Stimulated activated CD8-positive, alpha-beta memory T cell treated with anti-CD3 and anti-CD28 coated beads, Interleukin-2, amount 100 ng/mL, for 1 hour (primary cell): Measurements from ENCODE around the gene CHRM5.
A peak's percentile ranks its signal among the peaks of the same experiment; 100 is the strongest.
"Not testable (repeated sequence)": the region's sequence is repeated elsewhere in the genome, so short reads cannot be mapped to it uniquely, and the experiment has no call there.

ENCODE experiments used
- DNase-seq, 2 donors: peaks; one replicate each; pipeline ENCODE4 v3.0.0-alpha.2; 2020; ENCODE audit warnings: low read depth in 2 of 2

Gene CHRM5

DNA sequence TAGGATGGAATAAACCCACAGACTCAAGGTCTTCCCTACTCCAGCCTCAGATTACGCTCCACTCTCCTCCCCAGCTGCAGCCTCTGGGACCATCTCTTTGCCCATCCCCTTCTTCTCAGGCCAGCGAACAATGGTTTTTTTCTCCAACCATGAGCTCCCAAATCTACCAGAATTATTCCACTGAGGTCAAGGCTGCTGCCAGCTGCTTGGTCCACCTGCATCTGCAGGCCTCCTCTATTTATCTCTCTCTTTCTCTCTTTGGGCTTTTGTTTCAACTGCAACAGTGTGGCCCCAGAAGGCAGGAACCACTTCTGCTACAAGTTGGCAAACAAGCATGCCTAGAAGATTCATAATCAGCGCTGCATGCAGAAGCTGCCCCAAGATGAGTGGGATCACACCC is 19.1 kb downstream of the CHRM5 start:
- DNase-seq: no peak

DNA sequence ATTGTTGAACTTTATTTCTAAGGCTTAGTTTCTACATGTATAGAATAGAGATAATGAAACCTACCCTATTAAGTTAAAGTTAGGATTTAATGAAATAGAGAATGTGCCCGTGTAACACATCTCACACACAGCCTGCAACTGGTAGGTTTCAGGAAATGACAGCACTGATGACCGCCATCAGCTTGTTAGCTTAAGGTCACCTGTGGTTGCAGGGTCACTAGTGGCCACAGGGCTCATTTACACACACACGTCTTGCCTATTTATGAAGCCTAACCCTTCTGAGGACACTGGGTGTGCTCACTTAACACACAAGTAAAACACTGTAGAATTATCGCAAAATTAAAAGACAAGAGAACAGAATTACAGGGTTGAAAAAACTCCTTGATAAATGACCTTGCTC is 20.1 kb downstream of the CHRM5 start:
- no peak for DNase-seq

- no peak for DNase-seq
Observed at GRCh38 chr15:33994005-33994615, 25.8 kb downstream of the CHRM5 start.

DNA sequence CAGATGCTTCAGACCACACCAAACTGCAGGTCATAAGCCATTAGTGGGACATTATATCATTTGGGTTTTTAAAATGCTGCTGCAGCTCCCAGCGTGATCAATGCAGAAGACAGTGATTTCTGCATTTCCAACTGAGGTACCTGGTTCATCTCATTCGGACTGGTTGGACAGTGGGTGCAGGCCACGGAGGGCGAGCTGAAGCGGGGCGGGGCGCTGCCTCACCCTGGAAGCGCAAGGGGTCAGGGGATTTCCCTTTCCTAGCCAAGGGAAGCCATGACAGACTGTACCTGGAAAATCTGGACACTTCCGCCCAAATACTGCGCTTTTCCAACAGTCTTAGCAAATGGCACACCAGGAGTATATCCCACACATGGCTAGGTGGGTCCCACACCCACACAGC is 27.4 kb downstream of the CHRM5 start:
- not testable (repeated sequence) for DNase-seq

DNA sequence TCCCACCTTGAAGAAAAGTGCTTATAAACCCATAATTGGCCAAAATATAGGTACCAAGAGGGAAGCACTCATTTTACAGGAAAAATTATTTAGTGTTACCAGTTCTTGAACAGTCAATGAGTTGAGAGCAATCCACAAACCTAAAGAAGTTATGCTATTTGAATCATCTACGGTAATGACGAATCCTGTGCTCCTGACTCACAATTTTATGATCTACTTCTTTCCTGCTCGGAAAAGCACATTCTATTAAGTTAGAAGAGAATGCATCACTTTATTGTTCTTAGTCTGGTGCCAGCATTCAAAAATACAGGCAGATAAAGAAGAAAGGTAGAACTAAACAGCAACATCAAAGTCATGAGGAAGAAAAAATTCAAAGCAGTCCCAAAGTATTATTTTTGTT is 33.2 kb downstream of the CHRM5 start:
- DNase-seq: no peak

- DNase-seq: no peak
Observed at GRCh38 chr15:34006381-34006780, 38.1 kb downstream of the CHRM5 start.

DNA sequence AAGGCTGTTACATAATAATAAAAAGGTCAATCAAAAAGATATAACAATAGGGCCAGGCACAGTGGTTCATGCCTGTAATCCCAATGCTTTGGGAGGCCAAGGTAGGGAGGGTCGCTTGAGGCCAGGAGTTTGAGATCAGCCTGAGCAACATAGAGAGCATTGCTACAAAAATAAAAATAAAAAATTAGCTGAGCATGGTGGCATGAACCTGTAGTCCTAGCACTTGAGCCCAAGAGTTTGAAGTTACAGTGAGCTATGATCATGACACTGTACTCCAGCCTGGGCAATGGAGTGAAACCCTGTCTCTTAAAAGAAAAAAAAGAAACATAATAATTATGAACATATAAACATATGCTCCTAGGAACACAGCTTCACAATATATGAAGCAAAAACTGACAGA is 41.4 kb downstream of the CHRM5 start:
- no peak for DNase-seq

DNA sequence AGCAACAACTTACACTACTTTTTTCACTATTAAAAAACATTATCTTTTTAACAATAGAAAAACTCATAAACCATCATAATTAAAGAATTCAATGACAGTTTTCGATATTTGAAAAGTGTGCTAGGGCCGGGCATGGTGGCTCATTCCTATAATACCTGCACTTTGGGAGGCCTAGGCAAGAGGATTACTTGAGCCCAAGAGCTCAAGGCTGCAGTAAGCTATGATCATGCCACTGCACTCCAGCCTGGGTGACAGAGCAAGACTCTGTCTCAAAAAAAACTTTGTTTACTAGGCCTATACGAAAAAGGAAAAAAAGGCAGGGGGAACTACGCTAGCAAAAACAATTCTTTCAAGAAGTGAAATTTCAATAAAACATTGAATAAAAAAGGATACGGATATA is 42.6 kb downstream of the CHRM5 start:
- DNase-seq: no peak

DNA sequence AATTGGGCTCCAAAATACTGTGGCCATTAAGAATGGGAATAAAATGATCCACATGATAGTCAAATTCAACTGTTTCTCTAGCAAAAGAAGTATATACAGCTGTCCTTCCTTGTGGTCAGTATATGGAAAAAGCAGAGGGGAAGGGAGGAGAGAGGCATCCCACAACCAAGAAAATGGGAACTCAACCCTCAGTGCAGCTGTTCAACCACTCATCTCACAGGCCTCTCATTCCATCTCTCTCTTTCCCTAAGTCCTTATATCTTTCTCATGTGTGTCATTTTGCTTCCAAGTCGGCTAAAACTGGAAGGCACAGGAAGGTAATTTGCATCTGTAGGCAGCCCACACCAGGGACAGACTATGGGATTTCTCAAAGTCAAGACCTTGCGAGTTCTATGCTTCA is 43.2 kb downstream of the CHRM5 start:
- no peak for DNase-seq

DNA sequence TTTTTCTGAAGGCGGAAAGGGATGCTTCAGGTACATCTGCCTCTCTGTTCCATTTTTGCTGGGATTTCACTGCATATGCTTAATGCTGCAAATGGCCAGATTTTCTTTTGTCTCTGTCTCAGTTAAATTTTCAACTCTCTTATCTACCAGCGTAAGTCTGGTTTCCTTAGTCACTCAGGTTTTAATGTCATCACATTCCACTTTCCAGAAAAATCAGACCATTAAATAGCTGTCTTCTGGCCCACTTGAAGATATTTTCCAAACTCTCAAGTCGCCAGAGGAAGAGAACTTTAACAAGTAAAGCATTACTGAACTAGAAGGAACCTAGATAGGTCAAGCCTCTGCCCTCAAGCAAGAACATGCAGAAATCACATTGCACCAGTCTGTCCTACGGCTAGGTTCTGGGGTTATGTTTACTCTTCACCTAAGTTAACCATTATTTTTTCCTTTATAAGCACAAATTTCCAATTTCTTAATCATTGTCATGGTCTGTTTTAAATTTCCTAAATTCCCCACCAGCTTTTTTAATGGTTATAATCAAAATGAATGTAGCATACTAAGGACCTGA is 44.2 kb downstream of the CHRM5 start:
- DNase-seq: no peak

DNA sequence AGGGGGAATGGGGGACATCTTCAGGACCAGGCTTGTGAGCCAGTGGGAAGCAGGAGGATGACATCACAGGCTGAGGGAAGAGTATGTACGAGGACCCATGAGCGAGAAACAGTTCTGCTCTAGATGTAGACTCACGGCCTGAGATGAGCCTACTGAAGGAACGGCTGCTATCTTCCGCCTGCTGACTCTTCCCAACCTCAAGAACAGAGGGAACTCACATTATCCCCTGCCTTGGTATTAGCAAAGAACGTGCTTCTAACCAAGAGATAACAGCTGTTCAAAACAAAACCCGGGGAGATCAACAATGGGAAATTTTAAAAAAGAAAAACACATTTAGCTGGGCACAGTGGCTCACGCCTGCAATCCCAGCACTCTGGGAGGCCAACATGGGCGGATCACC is 45.4 kb downstream of the CHRM5 start:
- DNase-seq: no peak

DNA sequence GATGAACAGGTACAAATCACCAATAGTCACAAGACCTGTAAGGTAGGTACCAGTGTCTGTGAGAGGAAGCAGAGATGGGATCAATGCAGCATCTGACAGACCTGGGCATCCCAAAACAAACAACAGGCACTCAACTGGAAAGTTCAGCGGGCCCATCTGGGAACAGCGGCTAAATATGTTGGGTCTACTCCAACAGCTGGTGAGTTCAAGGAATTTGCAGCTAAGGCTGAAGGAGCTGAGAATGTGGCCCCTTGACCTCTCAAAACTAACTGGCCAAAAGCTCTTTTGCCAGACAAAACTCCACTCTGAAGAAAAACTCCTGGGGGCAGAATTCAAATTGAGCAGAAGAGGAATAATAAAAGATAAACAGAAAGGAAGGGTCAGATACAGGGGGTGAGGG is 46.3 kb downstream of the CHRM5 start:
- no peak for DNase-seq

GRCh38 chr15:34018021-34018645 is 49.8 kb downstream of the CHRM5 start:
- no peak for DNase-seq

- not testable (repeated sequence) for DNase-seq
Observed at GRCh38 chr15:34018738-34019137, 50.4 kb downstream of the CHRM5 start.

- DNase-seq: no peak
Observed at GRCh38 chr15:34019369-34019990, 51.2 kb downstream of the CHRM5 start.

DNA sequence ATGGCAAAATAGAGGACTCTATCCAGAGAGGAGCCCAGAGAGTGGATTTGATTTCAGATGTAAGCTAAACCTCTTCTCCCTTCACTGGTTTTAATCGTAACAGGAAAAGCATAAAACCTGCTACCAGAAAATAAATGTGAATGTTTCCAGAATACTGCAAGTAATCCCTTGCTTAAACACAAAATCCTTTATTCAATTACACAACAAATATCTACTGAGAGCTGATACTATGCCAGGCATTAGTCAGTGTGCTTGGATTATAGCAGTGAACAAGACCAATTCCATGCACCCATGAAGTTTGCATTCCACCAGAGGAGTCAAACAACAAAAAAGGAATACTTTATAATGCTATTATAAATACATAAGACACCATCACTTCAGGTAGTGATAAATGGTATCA is 55.6 kb downstream of the CHRM5 start:
- no peak for DNase-seq

GRCh38 chr15:34025252-34025651 is 57.0 kb downstream of the CHRM5 start:
- no peak for DNase-seq

- DNase-seq: no peak
Observed at GRCh38 chr15:34027606-34028005, 59.3 kb downstream of the CHRM5 start.

GRCh38 chr15:34031987-34032760 is 63.9 kb downstream of the CHRM5 start:
- DNase-seq: no peak

DNA sequence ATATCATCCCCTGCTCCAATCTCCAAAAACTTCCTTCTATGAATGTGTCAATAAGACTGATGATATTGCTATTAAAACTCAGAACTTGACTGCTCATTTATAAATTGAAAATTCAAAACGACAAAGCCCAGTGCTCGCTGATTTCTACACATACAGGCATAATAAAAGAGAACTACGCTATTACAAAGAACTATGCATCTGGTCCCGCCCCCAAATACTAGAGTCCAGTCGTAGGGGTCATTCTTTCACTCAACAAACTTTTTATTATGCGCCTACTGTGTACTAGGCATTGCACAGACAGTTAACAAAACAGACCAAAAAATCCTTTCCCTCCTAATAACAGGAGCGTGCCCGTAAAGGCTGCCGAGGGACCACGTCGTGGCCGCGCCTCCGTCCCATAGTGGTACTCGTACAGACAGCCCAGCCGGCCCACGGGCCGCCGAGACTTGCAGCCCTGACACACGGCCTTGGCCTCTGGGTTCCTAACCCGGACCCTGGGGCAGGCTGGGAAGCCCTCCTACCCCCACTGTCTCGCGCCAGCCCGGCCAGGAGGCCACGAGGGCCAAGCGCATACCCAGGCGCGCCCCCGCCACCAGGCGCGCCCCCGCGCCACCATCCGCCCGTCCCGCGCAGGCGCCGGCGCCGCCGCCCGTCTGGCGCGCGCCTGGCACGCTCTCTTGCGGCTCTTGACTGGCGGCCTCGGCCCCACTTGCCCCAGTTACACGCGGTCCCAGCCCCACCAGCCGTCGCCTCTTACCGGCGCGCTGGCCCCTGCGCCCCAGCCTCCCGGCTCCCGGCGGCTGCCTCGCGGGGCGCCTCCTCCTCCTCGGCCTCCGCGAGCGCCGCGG is 70.0 kb downstream of the CHRM5 start:
- peak; percentile 53 to 55 for DNase-seq
